ENCODE results near the gene OR2H2. TPM values are rescaled to one million over a fixed set of nuclear protein-coding genes. Genes with fewer than 3 reads are reported as not detected.

OR2H2 gene
- total and polyA plus RNA-seq, 4 experiments from 2014 or later: not detected

DNA sequence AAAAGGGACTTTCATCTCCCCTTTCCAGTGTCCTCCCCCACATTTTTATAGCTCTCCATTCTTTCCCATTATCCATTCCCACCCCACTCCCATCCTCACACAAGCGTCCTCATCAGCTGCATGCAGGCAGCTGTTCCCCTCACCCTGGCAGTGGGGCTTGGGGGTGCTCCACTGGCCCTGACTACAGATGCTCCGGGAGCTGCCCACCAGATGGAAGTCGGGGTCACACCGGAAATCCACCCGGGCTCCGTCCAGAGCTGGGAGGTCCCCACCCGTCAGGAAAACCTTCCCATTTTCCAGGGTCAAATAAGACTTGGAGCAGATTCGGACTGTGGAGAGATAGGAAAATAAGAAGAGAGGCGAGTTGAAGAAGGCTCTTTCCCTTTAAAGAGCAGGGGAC, 45.4 kb downstream of the OR2H2 start:
- ChIA-PET CTCF (ENCODE audit: partially characterized antibody) (interaction anchor here (1.2 to 21.8 kb wide), 2 partner anchors 11 to 24 kb away, joined by 3 to 336 read pairs; partner anchors contain the start of gene MOG), POLR2A (ENCODE audit: partially characterized antibody) (interaction anchor here (1.0 kb wide), 1 partner anchor 20 kb away, joined by 3 read pairs; no protein-coding TSS in a partner anchor)
- Mint-ChIP-seq H3K36me3 (peaks cover 0 to 5% of the 10 kb centered on the region in 2 donors), H3K9me3 (peaks cover 0 to 1% (median 0%) of the 10 kb centered on the region in 8 donors), H3K4me1 (peaks cover 42 to 77% (median 53%) of the 10 kb centered on the region in 4 donors), H3K27ac (peak overlapping the region in 1 of 7 donors; percentile 24), H3K27me3 (no peaks in the 10 kb centered on the region), H3K4me3 (peak overlapping the region in 5 of 8 donors; percentile 5 to 94 (median 88))
- peaks cover 50% of the 10 kb centered on the region for H3K4me1 ChIP-seq (ENCODE audit: insufficient read depth, low read length)
- H3K36me3 ChIP-seq (ENCODE audit: insufficient read depth, low read length): no peaks in the 10 kb centered on the region
- no peaks in the 10 kb centered on the region for H3K9me3 ChIP-seq (ENCODE audit: control insufficient read depth in 1 of 2, low read length in 2 of 2)
- no peak overlapping the region for H3K4me3 ChIP-seq (ENCODE audit: low read length in 2 of 2)
- intact Hi-C loops (cut with micrococcal nuclease): loop anchor here (5.0 kb wide), 1 partner anchor 793 kb away; no protein-coding TSS in a partner anchor
- H3K27me3 ChIP-seq (ENCODE audit: insufficient read depth, low read length): no peaks in the 10 kb centered on the region
- no peak for DNase-seq
- no peak overlapping the region for H3K27ac ChIP-seq (ENCODE audit: low read depth, low read length)

DNA sequence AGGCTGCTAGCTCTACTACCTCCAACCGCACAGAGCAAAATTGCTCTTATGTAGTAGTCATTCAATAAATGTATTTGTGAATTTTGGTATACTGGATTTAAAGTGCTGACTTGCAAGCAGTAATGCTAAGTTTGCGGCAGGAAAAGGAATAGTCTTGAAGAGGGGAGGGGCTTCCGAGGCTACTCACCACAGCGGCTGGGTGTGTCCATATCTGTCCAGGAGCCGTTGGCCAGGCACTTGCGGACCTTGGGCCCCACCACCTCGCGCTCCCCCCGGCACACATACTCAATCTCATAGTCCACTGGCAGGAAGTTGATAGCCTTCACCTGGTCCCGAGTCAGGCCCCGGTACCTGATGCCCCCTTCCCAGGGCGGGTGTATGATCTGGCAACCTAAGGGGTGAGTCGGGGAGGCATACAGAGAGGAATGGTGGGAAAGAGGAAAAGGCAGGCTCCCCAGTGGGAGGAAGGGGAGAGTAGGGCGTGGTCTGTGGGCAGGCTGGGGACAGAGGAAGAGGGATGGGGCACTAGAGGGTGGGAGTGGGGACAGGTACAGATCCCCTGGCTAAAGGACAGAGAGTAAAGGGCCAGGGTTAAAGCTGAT, 46.4 kb downstream of the OR2H2 start:
- H3K27me3 ChIP-seq (ENCODE audit: insufficient read depth, low read length): no peaks in the 10 kb centered on the region
- Mint-ChIP-seq H3K36me3 (peaks cover 0 to 5% of the 10 kb centered on the region in 2 donors), H3K9me3 (peaks cover 0 to 1% (median 0%) of the 10 kb centered on the region in 8 donors), H3K27ac (peak overlapping the region in 6 of 7 donors; percentile 68 to 91 (median 84)), H3K4me1 (peaks cover 39 to 68% (median 52%) of the 10 kb centered on the region in 4 donors), H3K4me3 (peak overlapping the region; percentile 87 to 95 (median 90)), H3K27me3 (no peaks in the 10 kb centered on the region)
- H3K36me3 ChIP-seq (ENCODE audit: insufficient read depth, low read length): no peaks in the 10 kb centered on the region
- H3K4me3 ChIP-seq (ENCODE audit: low read length in 2 of 2): no peak overlapping the region
- H3K9me3 ChIP-seq (ENCODE audit: control insufficient read depth in 1 of 2, low read length in 2 of 2): no peaks in the 10 kb centered on the region
- DNase-seq: no peak
- intact Hi-C loops (cut with micrococcal nuclease): loop anchor here (5.0 kb wide), 1 partner anchor 794 kb away; no protein-coding TSS in a partner anchor
- no peak overlapping the region for H3K27ac ChIP-seq (ENCODE audit: low read depth, low read length)
- POLR2A ChIA-PET (ENCODE audit: partially characterized antibody): interaction anchor here (3.0 to 3.6 kb wide), 2 partner anchors 11 to 19 kb away, joined by 24 to 44 read pairs; no protein-coding TSS in a partner anchor
- peaks cover 50% of the 10 kb centered on the region for H3K4me1 ChIP-seq (ENCODE audit: insufficient read depth, low read length)
- CTCF ChIA-PET (ENCODE audit: partially characterized antibody): interaction anchor here (21.8 kb wide), 1 partner anchor 23 kb away, joined by 336 read pairs; the partner anchor contains the start of gene MOG

DNA sequence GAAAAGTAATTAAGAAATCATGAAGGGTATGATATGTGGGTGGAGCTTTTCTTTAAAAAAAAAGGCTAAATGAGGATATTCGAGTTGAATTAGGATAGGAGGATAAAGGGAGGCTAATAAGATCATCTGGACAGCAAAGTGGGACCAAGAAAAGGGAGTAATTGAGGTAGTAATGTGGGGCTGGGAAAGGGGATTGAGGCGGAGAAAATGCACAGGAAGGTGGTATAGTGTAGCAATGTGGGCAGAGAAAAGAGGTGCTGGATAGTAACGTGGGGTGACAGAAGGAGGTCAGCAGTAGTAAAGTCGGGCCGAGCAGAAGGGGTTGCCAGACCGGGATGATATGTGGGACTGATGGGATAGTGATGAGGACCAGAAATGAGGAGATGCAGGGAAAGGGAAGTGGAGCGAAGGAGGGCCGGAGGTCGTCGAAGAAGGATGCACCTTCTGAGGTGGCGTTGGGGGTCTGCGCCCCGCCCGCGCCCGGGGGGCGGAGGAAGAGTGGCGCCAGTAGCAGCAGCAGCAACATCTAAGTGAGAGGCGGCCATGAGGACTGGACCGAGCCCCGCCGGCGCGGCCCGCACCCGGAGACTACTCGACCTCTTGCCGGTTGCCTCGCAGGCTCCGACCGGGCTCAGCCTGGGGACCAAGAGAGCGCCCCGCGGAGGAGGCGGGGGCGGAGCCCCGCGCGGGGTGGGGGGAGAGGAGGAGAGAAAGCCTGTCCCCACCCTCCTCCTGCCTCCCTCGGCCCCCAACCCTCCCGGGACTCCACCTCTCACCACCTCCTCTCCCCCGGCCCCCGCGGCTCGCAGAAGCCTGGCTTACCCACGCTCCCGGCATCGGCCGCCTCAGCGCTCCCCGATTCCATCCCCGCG, 47.2 kb downstream of the OR2H2 start:
- peak overlapping the region; percentile 37 for H3K27ac ChIP-seq (ENCODE audit: low read depth, low read length)
- H3K9me3 ChIP-seq (ENCODE audit: control insufficient read depth in 1 of 2, low read length in 2 of 2): no peaks in the 10 kb centered on the region
- peaks cover 0 to 1% (median 0%) of the 10 kb centered on the region in 8 donors for H3K9me3 Mint-ChIP-seq
- peaks cover 50% of the 10 kb centered on the region for H3K4me1 ChIP-seq (ENCODE audit: insufficient read depth, low read length)
- no peaks in the 10 kb centered on the region for H3K27me3 ChIP-seq (ENCODE audit: insufficient read depth, low read length)
- H3K4me3 ChIP-seq (ENCODE audit: low read length in 2 of 2): peak overlapping the region in 1 of 2 donors; percentile 59
- intact Hi-C loops (cut with micrococcal nuclease): loop anchor here (5.0 kb wide), 1 partner anchor 795 kb away; no protein-coding TSS in a partner anchor
- peaks cover 39 to 60% (median 47%) of the 10 kb centered on the region in 4 donors for H3K4me1 Mint-ChIP-seq
- CTCF ChIA-PET (ENCODE audit: partially characterized antibody): interaction anchor here (1.3 to 21.8 kb wide), 2 partner anchors 10 to 22 kb away, joined by 5 to 336 read pairs; partner anchors contain the start of gene MOG
- no peaks in the 10 kb centered on the region for H3K27me3 Mint-ChIP-seq
- H3K27ac Mint-ChIP-seq: peak overlapping the region; percentile 47 to 92 (median 89)
- peak overlapping the region; percentile 87 to 95 (median 90) for H3K4me3 Mint-ChIP-seq
- H3K36me3 ChIP-seq (ENCODE audit: insufficient read depth, low read length): no peaks in the 10 kb centered on the region
- peaks cover 0 to 5% of the 10 kb centered on the region in 2 donors for H3K36me3 Mint-ChIP-seq
- POLR2A ChIA-PET (ENCODE audit: partially characterized antibody): interaction anchor here (1.3 to 3.6 kb wide), 6 partner anchors 8 to 429 kb away, joined by 4 to 44 read pairs (median 6); partner anchors contain the start of gene POLR1H
- peak; percentile 49 to 75 (median 60) for DNase-seq

DNA sequence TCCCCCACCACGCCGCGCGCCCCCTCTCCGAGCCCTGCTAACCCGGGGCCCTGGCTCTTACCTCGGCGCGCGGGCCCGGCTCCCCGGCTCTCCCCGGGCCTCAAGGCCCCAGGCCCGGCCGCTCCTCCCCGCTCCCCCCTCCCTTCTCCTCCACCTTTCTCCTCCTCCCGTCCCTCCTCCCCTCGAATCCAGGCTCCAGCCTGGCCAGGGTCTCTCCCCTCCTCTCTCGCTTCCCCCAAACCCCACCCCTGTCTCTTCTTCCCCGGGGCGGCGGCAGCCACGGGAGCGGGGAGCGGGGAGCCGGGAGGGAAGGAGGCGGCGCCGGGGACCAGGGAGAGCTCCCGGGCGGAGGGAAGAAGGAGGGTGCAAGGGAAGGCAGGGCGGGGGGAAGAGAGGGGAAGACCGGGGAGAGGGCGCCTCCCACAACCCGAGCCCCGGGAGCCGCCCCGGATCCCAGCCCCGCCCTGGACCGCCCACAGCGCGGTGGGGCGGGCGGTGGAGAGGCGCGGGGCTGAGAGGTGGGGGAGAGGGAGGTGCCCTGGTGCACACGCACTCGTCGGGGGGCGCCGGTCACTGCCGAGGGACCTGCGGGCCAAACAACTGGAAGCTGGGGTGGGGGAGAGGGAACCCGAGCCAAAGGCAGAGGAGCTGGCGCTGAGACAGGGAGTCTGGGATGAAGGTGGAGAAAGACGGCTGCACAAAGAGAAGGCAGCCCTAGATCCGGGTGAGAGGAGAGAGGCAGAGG, 48.0 kb downstream of the OR2H2 start, which contains the start of gene GABBR1:
GABBR1 (minus strand) TSS at position 395 of the 745 bp plus-strand sequence. CDS start 798 bp downstream, outside the sequence.
- ChIA-PET CTCF (ENCODE audit: partially characterized antibody) (interaction anchor here (1.3 to 21.8 kb wide), 2 partner anchors 9 to 21 kb away, joined by 5 to 336 read pairs; partner anchors contain the start of gene MOG), POLR2A (ENCODE audit: partially characterized antibody) (interaction anchor here (0.8 to 3.6 kb wide), 7 partner anchors 9 to 428 kb away, joined by 3 to 44 read pairs (median 5); partner anchors contain the start of gene POLR1H)
- Histone ChIP-seq H3K9me3 (ENCODE audit: control insufficient read depth in 1 of 2, low read length in 2 of 2) (no peaks in the 10 kb centered on the region), H3K27ac (ENCODE audit: low read depth, low read length) (peak within 1 kb of the TSS; percentile 37), H3K36me3 (ENCODE audit: insufficient read depth, low read length) (no peaks in the 10 kb centered on the region), H3K4me3 (ENCODE audit: low read length in 2 of 2) (peak within 1 kb of the TSS in 1 of 2 donors; percentile 59), H3K4me1 (ENCODE audit: insufficient read depth, low read length) (peaks cover 50% of the 10 kb centered on the region), H3K27me3 (ENCODE audit: insufficient read depth, low read length) (no peaks in the 10 kb centered on the region)
- H3K9me3 Mint-ChIP-seq: peaks cover 0 to 1% (median 0%) of the 10 kb centered on the region in 8 donors
- peak; percentile 61 to 80 (median 69) for DNase-seq
- peak within 1 kb of the TSS; percentile 82 to 97 (median 91) for H3K27ac Mint-ChIP-seq
- peak within 1 kb of the TSS; percentile 87 to 95 (median 92) for H3K4me3 Mint-ChIP-seq
- intact Hi-C loops (cut with micrococcal nuclease): loop anchor here (1.0 to 5.0 kb wide), 2 partner anchors 17 to 796 kb away; no protein-coding TSS in a partner anchor
- H3K27me3 Mint-ChIP-seq: no peaks in the 10 kb centered on the region
- H3K36me3 Mint-ChIP-seq: peaks cover 0 to 5% of the 10 kb centered on the region in 2 donors
- H3K4me1 Mint-ChIP-seq: peaks cover 39 to 59% (median 47%) of the 10 kb centered on the region in 4 donors

DNA sequence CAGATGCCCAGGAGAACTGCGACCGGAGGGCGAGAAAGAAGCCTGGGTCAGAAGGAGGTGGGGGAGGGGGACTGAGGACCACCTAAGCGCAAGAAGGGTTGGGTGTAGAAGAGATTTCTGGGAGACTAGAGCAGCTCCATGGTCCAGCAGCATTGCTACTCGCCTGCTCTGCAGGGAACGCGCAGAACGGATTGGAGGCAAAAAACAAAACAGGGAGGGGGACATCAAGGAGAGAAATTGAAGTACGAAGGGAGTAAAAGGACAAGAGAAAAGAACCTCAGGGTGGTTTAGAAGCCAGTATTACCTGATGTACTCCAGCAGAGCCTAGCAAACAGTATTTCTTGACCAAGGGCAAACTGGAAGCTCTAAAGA, 48.6 kb downstream of the OR2H2 start:
- DNase-seq: no peak
- no peaks in the 10 kb centered on the region for H3K27me3 Mint-ChIP-seq
- Histone ChIP-seq H3K27me3 (ENCODE audit: insufficient read depth, low read length) (no peaks in the 10 kb centered on the region), H3K4me1 (ENCODE audit: insufficient read depth, low read length) (peaks cover 50% of the 10 kb centered on the region), H3K4me3 (ENCODE audit: low read length in 2 of 2) (peak overlapping the region in 1 of 2 donors; percentile 59), H3K36me3 (ENCODE audit: insufficient read depth, low read length) (no peaks in the 10 kb centered on the region), H3K27ac (ENCODE audit: low read depth, low read length) (peak overlapping the region; percentile 37), H3K9me3 (ENCODE audit: control insufficient read depth in 1 of 2, low read length in 2 of 2) (no peaks in the 10 kb centered on the region)
- H3K36me3 Mint-ChIP-seq: peaks cover 0 to 5% of the 10 kb centered on the region in 2 donors
- peaks cover 38 to 54% (median 44%) of the 10 kb centered on the region in 4 donors for H3K4me1 Mint-ChIP-seq
- CTCF ChIA-PET (ENCODE audit: partially characterized antibody): interaction anchor here (1.3 to 21.8 kb wide), 2 partner anchors 8 to 20 kb away, joined by 5 to 336 read pairs; partner anchors contain the start of gene MOG
- H3K9me3 Mint-ChIP-seq: peaks cover 0 to 1% (median 0%) of the 10 kb centered on the region in 8 donors
- intact Hi-C loops (cut with micrococcal nuclease): loop anchor here (1.0 to 5.0 kb wide), 2 partner anchors 17 to 796 kb away; no protein-coding TSS in a partner anchor
- peak overlapping the region; percentile 74 to 97 (median 91) for H3K27ac Mint-ChIP-seq
- POLR2A ChIA-PET (ENCODE audit: partially characterized antibody): interaction anchor here (0.8 to 3.6 kb wide), 7 partner anchors 8 to 428 kb away, joined by 3 to 44 read pairs (median 5); partner anchors contain the start of gene POLR1H
- peak overlapping the region; percentile 80 to 94 (median 90) for H3K4me3 Mint-ChIP-seq

DNA sequence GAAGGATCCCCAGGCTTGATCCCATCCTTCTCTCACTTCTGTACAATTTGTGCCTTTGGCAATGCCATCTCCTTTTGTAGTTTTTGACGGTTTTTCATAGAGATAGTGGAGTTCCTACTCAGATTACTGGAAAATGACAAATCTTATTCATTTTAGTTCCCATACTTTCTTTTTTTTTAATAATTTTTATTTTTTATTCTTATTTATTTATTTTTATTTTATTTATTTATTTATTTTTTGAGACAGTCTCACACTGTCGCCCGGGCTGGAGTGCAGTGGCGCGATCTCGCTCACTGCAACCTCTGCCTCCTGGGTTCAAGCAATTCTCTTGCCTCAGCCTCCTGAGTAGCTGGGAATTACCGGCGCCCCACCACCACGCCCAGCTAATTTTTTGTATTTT, 52.3 kb downstream of the OR2H2 start:
- Histone ChIP-seq H3K4me3 (ENCODE audit: low read length in 2 of 2) (no peak overlapping the region), H3K9me3 (ENCODE audit: control insufficient read depth in 1 of 2, low read length in 2 of 2) (no peaks in the 10 kb centered on the region), H3K27me3 (ENCODE audit: insufficient read depth, low read length) (no peaks in the 10 kb centered on the region), H3K36me3 (ENCODE audit: insufficient read depth, low read length) (no peaks in the 10 kb centered on the region), H3K4me1 (ENCODE audit: insufficient read depth, low read length) (peaks cover 30% of the 10 kb centered on the region), H3K27ac (ENCODE audit: low read depth, low read length) (no peak overlapping the region)
- ChIA-PET CTCF (ENCODE audit: partially characterized antibody) (interaction anchor here (21.8 kb wide), 1 partner anchor 17 kb away, joined by 336 read pairs; the partner anchor contains the start of gene MOG), POLR2A (ENCODE audit: partially characterized antibody) (no interaction called here)
- H3K9me3 Mint-ChIP-seq: no peaks in the 10 kb centered on the region
- H3K36me3 Mint-ChIP-seq: peaks cover 0 to 2% of the 10 kb centered on the region in 2 donors
- intact Hi-C loops (cut with micrococcal nuclease): no loop called here
- DNase-seq: no peak
- H3K4me3 Mint-ChIP-seq: no peak overlapping the region
- H3K27me3 Mint-ChIP-seq: no peaks in the 10 kb centered on the region
- peak overlapping the region in 3 of 7 donors; percentile 2 to 15 (median 13) for H3K27ac Mint-ChIP-seq
- peaks cover 16 to 36% (median 26%) of the 10 kb centered on the region in 4 donors for H3K4me1 Mint-ChIP-seq

Data from CD4-positive, alpha-beta memory T cell (primary cell).